T-helper 2 cell treated with Interferon-gamma antibody and Interleukin-4, amounts not matched to agents 100 ng/mL and 5 ng/mL, for 36 hours (primary cell): ENCODE measurements around the gene VTCN1. TPM values are rescaled to one million over a fixed set of nuclear protein-coding genes. Genes with fewer than 3 reads are reported as not detected.
"Not testable (repeated sequence)": the region's sequence is repeated elsewhere in the genome, so short reads cannot be mapped to it uniquely, and the experiment has no call there.

Experiments used
- intact Hi-C: fragments of 100-400 bp; cut with micrococcal nuclease; formaldehyde crosslinking; loops from one replicate; pipeline ENCODE4 v1.15.1; 2023
- total RNA-seq: library from RNA; stranded (reverse); gene quantifications from 2 replicates; pipeline ENCODE4 v1.2.3, GENCODE V29; 2022

The VTCN1 gene, protein sequence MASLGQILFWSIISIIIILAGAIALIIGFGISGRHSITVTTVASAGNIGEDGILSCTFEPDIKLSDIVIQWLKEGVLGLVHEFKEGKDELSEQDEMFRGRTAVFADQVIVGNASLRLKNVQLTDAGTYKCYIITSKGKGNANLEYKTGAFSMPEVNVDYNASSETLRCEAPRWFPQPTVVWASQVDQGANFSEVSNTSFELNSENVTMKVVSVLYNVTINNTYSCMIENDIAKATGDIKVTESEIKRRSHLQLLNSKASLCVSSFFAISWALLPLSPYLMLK
- not detected in 2 replicates for total RNA-seq

DNA sequence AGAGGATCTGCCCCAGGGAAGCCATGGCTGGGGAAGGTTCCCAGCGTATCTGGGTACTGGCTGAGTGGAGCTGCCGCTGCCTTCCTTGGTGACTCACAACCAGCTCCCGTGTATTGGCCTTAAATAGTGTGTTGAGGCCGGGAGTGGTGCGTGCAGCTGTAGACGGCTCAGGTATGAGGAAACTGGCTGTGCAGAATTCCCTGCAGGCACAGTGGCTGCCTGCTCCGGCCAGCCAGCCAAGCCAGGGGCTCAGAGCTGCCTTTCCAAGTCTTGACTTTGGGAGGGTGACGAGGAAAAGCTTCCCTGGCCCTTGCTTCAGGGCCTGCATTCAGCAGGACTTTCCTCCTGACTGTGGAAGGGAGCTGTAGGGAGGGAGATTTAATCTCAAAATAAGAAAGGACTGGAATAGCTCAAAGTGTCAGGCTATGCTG lies at the start of gene VTCN1:
TSS of gene VTCN1 (minus strand) at position 97 of the 431 bp plus-strand sequence. CDS start at position 25, 72 bp downstream.
- intact Hi-C loops, result no loop called here

DNA sequence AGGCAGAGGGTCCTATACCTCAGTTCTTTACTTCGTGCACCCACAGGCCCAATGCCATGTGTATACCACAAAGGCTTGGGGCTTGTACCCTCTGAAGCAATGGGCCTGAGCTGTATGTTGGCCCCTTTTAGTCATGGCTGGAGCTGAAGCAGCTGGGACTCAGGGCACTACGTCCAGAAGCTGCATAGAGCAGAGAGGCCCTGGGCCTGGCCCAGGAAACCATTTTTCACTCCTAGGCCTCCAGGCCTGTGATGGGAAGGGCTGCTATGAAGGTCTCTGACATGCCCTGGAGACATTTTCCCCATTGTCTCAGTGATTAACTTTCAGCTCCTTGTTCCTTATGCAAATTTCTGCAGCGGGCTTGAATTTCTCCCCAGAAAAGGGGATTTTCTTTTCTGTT lies 48.1 kb upstream of the VTCN1 start:
- intact Hi-C loops, result no loop called here

DNA sequence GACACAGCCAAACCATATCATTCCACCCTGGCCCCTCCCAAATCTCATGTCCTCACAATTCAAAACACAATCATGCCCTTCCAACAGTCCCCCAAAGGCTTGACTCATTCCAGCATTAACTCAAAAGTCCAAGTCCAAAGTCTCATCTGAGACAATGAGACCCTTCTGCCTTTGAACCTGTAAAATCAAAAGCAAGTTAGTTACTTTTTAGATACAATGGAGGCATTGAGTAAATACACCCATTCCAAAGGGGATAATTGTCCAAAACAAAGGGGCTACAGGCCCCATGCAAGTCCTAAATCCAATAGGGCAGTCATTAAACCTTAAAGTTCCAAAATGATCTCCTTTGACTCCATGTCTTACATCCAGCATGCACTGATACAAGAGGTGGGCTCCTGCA lies 47.3 kb upstream of the VTCN1 start:
- intact Hi-C loops, result not testable (repeated sequence)

DNA sequence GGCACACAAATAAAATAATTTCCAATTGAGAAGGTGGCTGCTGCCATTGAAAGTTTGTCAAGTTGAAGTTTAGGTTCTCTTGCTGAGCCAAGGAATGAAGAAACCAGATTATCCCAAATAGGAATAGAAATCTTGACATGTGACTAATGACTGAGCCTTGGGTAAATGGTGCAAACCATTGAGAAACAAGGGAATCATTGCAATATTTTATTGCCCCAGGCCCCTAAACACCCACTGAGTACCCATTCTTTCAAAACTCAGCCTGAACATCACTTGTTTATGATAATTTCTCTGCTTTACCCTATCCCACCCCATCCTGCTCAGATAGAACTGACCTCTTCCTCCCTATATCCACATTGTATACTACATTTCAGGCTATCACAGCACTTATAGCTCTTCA lies 46.6 kb upstream of the VTCN1 start:
- intact Hi-C loops, result no loop called here

DNA sequence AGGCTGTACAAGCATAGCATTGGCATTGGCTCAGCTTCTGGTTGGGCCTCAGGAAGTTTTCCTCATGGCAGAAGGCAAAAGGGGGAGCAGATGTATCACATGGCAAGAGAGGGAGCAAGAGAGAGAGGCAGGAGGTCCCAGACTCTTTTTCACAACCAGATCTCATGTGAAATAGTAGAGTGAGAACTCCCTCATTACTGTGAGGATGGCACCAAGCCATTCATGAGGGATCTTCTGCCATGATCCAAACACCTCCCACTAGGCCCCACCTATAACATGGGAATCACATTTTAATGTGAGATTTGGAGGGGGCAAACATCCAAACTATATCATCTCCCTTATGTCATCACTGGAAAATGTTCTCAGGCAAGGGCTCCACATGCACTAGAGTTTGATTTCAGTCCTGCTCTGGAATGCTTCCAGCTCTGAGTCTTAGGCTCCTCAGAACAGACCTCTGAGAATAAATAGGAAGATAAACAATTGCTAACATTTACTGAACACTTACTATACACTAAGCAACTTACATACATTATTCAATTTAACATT lies 39.4 kb upstream of the VTCN1 start:
- intact Hi-C loops, result no loop called here

DNA sequence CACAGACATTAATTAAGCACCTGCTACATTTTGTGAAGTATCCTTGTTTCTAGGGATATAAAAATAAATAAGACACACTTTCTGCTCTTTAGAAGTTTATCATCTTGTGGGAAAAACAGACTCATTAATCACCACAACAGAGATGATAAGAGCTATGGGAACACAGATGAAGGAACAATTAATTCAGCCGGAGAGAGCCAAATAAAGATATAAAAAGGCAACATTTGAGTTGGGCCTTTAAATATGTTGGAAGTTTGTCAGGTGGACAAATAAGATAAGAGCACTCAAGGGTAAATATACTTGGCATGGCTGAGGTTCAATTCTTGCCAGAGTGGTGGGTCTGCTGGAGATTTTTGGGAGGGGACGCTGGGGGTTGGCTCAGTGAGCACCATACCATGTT lies 34.2 kb upstream of the VTCN1 start:
- intact Hi-C loops, result no loop called here

DNA sequence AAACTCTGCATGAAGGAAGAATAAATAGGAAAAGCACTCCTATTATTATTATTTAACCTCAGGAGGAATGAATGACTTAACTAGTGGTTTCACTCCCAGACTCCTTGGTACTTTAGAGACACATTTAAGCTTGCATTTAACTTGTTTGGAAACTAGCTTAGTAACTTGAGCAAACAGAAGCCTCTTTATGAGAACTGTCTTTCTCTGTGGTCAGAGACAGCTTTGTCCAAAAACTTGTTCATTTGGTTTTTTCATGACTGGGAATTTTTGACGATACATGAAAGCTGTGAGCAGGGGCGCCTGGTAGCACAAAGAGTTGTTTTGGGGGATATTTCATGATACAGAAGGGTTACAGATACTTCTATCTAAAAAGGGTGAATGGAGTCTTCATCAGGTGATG lies 33.6 kb upstream of the VTCN1 start:
- intact Hi-C loops, result no loop called here

DNA sequence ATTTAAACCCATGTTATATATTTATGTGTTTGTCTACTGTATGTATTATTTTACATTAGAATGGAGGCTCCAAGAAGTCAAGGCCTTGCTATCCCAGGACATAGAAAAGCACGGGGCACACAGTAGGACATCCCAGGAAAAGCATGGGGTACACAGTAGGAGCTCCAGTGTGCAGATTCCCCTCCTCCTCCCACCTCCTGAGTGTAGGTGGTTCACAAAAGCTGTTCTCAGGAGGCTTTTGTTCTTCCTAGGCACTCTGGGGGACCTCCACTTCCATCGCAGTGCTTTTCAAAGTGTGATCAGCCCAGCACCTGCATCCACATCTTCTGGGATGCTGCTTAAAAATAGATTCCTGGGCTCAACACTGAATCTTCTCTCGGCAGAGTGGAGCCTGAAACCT lies 30.8 kb upstream of the VTCN1 start:
- intact Hi-C loops, result no loop called here

DNA sequence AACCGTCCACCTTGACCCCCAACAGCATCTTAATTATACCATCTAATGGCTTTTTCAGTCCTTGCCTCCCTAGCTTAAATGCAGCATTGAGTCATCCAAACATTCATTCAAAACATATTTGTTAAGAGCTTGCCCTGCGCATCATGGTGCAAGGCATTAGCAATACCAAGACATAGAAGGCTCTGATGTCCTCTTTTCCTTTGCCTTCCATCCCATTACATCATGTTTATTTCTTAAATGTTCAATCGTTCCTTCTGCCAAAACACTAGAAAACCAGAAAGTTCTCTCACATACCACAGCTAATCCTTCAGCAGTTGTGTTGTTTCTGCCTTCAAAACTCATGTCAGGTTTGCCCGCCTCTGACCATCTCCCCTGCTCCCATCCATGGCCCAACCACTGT lies 29.8 kb upstream of the VTCN1 start:
- intact Hi-C loops, result no loop called here

DNA sequence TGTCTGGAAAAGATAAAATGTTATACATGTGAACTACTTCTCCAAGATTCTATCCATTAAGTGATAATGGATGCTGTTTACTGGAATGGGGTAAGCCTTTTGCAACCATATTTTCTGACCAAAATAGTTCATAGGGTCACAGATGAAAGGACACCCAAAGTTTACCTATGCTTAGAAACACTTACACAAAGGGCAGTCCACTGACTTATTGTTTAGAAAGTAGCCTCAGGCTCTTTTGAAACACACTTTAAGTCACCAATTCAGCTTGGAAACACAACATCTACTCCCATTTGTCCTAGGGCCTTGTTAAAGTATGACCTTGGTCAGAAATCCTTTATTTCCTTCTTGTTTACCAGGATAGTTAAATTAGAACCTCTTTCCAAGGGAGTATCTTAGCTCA lies 28.7 kb upstream of the VTCN1 start:
- intact Hi-C loops, result no loop called here

DNA sequence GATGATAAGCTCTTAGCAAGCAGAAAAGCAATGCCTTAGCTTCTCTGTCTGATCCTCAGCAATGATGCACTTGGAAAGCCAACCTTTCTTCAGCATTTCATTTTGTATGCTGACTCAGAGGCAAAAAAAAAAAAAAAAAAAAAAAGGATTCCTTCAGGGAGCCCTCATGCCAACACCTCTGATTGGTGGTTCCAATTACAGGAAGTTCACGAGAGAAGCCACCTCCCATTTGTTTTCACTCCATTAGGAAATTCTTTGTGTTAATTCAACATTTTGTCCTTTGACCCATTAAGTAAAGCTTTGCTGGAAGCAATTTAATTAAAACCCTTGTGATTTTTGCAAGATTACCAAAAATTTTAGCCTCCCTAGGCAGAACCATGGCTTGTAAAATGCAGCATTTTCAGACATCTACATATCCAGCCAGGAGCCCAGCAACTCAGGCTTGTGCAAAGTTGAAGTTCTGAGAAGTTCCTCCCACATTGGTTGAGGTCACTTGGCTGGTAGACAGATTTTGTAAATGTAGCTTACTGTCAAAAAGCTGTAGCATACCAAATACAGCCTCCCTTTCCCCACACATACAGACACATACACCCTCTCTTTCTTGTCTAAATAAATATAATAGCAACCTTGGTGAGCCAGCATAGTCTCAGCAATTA lies 27.1 kb upstream of the VTCN1 start:
- intact Hi-C loops, result no loop called here

DNA sequence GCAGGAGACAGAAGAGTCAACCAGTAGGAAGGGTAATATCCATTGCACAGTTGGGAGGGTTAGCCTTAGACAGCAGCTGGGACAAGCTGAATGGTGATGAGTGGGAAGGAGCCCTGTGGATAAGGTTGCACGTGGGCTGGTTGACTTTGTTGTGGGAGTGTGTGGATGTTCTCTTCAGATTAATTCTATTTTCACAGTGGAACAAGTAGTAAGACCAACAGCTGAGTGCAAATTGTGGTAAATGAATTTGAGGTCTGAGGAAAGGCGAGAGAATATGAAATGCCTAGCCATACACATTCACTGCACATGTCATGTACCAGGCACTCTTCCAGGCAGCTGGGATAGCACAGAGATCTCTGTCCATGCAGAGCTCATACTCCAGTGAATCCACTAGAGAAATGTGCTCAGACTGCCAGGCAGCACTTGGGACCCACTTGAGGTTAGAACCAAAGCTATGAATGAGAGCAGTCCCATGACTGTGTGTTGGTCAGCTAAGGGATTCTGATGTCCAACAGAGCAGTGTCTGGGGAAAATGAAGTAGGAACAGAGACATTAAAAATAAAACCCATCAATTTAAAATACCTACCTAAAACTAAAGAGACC lies 25.2 kb upstream of the VTCN1 start:
- intact Hi-C loops, result no loop called here

DNA sequence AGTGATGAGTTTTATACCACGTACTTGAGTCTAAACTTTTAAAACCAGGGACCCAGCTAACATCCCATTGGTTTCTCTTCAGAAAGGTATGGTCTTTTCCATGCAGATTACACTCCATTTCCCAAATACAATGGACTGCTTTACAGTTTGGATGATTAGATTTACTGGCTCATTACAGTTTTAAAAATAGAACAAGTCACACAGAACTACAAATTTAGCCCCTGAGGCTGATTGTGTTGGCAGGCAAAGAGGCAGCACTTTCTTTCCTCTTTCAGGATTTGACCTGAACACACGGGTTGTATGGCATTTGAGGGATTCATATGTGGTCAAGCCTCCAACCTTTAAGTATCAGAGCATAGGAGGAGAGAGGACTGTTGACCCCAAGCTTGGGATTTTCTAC lies 21.8 kb upstream of the VTCN1 start:
- intact Hi-C loops, result no loop called here

DNA sequence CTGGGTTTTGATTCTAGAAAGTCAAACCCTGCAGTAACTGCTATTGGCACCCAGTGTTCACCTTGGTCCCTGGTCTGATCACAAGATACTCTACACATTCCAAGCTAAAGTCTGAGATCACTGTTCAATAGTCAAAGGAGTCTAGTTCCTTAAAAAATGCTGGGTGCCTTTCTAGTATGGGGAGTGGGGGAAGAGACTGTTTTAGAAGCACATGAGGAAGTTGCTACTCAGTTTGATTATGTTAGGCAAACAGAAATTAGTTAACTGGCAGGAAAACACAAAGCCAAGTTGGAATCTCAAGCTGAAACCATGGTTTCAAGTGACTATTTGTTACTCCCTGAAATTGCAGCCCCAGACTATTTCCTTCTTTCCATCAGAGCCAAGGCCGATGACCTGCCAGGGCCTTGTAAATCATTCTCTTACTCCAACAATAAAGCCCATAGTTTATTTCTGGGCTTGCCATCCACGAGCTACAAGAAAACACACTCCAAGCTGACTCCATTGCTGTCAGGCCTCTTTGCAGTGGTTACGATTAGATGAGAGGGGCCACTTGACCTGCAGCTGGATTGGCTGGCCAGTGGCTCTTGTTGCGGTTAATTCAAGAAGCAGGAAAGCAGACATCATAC lies 21.1 kb upstream of the VTCN1 start:
- intact Hi-C loops, result no loop called here

DNA sequence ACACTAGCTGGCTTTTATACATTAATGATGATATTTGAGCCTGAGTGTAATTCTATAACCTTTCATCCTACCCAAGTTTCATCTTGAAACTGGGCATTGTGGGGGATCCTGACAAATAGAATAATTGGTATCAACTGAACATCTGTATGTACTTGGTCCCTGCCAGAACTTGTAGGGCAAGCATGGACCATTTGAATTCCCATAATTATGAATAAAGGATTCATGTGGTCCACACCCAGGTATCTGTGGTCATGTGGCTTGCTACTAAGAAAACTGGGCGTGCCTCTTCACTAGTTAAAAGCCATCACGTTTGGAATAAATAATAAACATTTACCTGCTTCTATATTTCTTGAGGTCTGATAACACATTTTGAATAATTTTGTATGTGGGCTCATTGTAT lies 20.6 kb upstream of the VTCN1 start:
- intact Hi-C loops, result no loop called here

DNA sequence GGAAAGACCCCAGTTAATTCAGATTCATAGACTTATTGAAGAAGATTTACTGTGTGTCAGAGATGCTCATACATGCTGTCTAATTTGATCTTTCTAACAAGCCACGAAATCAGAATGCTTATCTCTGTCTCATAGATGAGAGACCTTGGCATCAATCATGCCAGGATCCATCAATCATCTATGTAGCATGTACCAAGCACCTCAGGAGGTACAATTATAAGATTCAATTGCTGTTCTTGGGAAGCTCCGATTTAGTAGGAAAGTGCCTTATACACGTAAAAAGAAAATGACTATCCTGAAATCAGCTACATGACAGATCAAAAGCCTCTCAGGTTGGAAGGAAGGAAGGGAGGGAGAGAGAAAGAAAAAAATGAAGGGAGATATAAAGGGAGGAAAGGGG lies 18.5 kb upstream of the VTCN1 start:
- intact Hi-C loops, result no loop called here

DNA sequence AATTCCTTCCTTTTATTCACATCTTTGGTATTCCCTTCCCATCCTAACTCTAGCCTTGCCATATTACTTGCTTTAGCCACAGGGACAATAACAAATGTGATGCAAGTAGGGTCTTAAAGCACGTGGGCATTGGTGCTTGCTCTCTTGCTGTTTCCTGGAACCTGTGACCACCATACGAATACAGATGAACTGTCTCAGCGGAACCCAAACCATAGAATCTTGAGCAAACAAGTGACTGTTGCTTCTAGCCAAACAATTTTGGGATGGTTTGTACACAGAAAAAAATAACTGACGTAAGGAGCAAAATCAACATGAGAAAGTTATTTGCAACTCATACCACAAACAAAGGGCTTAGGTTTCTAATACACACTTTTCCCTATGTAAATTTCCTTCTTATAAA lies 15.2 kb upstream of the VTCN1 start:
- intact Hi-C loops, result no loop called here

DNA sequence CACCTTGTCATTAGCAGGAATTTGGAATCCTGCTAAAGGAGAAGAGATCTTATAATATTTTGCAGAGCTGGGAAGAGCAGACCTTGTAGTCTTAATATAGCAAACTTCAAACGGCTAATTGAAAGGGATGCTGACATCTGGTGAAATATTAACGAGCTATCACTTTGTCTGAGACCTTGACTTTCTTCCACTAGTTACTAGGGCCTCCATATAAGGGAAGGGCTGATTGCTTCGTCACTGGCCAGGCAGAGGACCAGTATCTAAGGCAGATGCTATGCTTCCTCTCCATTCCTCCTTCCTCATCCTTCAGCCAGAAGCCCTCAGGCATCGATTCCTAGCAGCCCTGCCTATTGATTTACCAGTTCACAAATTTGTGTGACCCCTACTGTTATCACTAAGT lies 6.0 kb upstream of the VTCN1 start:
- intact Hi-C loops, result no loop called here

DNA sequence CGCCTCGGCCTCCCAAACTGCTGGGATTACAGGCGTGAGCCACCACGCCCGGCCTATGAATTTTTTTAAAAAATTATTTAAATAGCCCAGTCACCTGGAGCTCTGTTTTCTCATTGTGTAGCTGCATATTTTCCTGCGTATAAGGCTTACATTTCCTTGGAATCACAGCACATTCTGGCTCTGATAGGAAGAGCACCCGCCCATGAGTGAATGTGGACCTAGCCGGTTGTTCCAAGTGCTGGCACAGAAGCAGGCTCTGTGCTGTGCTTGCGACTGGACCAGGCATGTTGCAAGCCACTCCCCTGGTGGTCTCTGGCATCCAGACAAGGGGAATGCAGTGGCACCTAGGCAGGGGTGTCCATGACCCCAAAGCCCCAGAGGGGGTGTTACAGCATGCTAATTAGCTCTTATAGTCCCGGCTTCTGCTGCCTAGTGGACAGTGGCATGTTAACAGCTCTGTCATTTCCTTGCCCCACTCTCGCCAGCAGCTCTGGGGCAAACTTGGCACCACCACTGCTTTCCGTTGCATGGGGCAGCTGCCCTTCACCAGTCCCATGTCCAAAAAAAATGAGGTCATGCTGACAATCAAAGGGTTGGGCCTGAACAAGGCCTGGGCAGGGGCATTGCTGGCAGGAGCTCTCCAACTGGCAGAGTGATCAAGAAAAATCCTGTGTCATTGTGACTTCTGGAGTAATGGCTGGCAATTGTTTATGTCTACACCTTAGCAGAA lies 5.2 kb upstream of the VTCN1 start:
- intact Hi-C loops, result no loop called here

DNA sequence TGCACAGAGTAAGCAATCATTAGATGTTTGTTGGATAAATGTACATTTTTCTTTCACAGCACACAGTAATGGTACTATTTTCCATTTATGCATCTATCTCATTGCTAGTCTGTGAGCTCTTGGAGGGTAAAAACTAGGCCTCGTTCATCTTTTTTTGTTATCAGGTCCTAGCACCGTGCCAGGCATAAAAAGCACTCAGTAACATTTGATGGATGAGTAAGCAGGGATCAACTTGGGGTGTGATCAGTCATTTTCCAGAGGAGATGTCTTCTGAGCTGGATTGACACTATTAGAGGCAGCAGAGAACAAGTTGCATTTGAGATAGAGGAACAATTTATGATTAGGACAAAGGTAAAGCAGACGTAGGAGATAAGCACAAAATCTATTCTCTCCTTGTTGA lies 4.3 kb upstream of the VTCN1 start:
- intact Hi-C loops, result no loop called here

DNA sequence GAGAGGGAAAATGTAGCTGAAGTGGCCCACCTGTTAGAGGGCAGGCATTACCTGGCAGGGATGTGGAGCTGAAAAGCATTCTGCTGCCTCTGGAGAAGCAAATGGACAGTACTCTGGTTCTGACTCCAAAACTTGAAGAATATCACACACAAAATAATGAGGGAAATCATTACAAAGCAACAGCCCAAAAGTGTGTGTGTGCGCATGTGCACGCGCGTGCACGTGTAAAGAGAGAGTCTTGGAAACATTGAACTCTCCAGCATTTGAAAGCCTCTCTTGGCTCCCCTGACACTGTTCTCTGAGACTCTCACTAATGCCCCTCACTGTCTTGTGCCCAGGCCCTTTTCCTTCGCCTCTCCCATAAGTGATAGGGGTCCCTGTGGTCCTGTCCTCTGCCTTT lies 2.3 kb upstream of the VTCN1 start:
- intact Hi-C loops, result no loop called here
